ENCODE data around the gene ANKH.

GRCh38 chr5:14712131-14712530 is 159.4 kb downstream of the ANKH start:
- TF ChIP-seq ATF2 (CRISPR knock-in tag; IDR thresholded peaks at IDR 0.05; ENCODE audit: borderline replicate concordance, low read depth) (no peak), CTCF (IDR thresholded peaks at IDR 0.05) (no peak), IRF2 (CRISPR knock-in tag; IDR thresholded peaks at IDR 0.05; ENCODE audit: borderline replicate concordance, low read depth) (no peak), FOXP4 (CRISPR knock-in tag; IDR thresholded peaks at IDR 0.05) (no peak), NR1H2 (CRISPR knock-in tag; IDR thresholded peaks at IDR 0.05) (no peak), ATF3 (CRISPR knock-in tag; conservative IDR thresholded peaks at IDR 0.05) (no peak), TEAD4 (CRISPR knock-in tag; IDR thresholded peaks at IDR 0.05) (no peak), USF1 (CRISPR knock-in tag; IDR thresholded peaks at IDR 0.05) (no peak), ARID4B (CRISPR knock-in tag; IDR thresholded peaks at IDR 0.05; ENCODE audit: borderline replicate concordance) (no peak), HMGXB4 (CRISPR knock-in tag; IDR thresholded peaks at IDR 0.05) (no peak), TCF7 (CRISPR knock-in tag; IDR thresholded peaks at IDR 0.05; ENCODE audit: low read depth) (no peak)
